Hematopoietic multipotent progenitor cell treated with erythropoietin and hydrocortisone succinate and interleukin-3 and kit ligand, for 8 days (in vitro differentiated cells): ENCODE data around the gene ARHGEF7.

Experiments used
- DNase-seq: peaks from one replicate; pipeline ENCODE4 v3.0.0-alpha.2; 2015

The ARHGEF7 gene

DNA sequence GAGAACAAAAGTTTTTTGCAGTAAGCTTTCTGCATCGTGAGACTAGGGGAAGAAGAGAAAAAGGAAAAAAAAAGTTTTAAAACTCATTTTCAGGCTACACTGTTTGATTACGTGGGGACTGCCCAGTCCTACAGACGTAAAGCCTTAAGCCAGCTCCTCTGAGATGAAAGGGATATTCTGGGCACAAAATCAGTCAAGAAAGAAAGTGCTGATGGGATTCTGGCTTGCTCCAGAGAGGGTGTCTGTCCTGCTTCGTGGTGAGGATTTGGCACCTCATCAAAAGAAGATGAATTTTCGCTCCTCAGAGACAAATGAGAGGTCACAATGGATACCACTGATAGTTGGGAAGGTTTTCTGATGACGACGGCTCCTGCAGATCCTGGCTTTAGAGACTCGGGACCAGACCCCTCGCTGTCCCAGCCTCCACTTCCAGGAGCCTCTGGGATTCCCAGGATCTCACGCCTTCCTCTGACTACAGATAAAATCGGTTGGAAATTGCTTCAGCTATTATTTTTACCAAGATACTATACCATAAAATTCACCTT, 215.0 kb downstream of the ARHGEF7 start:
- DNase-seq: no peak

DNA sequence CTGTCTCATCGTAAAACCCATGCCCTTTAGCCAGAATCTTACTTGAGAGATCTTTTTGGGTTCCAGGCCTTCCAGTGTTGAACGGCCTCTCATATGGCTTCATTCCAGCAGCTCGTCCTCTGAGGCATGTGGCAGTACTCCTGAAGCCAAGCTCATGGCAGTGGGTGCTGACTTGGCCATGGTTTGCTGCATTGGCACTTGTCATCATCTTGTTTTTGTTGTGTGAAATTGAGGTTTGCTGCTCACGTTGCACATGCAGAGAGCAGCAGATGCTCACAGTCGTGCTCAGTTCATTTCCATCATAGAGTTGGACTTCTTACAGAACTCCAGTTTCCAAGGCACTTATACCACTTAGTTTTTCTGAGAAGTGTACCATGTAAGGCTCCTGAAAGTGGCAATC, 220.2 kb downstream of the ARHGEF7 start:
- DNase-seq: no peak

DNA sequence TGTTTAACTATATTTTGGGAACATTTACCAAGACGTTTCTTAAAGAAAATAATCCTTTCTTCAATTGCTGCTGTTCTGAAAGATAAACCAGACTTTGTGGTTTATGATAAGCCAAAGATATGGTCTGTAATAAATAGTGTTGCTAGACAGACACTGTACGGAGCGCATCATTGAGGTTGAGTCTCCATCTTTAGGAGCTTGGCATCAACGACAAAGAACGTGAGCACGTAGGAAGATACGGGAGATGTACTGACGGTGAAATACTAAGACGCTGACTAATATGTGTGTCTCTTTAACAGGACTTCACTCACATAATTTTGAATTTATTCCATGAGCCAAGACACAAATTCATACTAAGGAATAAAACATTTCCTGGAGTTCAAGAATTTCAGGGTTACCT, 221.6 kb downstream of the ARHGEF7 start:
- DNase-seq: no peak

- no peak for DNase-seq
Measured at GRCh38 chr13:111337206-111337605, 222.1 kb downstream of the ARHGEF7 start.

- no peak for DNase-seq
Measured at GRCh38 chr13:111337741-111338140, 222.6 kb downstream of the ARHGEF7 start.

- no peak for DNase-seq
Measured at GRCh38 chr13:111338841-111339240, 223.7 kb downstream of the ARHGEF7 start.

DNA sequence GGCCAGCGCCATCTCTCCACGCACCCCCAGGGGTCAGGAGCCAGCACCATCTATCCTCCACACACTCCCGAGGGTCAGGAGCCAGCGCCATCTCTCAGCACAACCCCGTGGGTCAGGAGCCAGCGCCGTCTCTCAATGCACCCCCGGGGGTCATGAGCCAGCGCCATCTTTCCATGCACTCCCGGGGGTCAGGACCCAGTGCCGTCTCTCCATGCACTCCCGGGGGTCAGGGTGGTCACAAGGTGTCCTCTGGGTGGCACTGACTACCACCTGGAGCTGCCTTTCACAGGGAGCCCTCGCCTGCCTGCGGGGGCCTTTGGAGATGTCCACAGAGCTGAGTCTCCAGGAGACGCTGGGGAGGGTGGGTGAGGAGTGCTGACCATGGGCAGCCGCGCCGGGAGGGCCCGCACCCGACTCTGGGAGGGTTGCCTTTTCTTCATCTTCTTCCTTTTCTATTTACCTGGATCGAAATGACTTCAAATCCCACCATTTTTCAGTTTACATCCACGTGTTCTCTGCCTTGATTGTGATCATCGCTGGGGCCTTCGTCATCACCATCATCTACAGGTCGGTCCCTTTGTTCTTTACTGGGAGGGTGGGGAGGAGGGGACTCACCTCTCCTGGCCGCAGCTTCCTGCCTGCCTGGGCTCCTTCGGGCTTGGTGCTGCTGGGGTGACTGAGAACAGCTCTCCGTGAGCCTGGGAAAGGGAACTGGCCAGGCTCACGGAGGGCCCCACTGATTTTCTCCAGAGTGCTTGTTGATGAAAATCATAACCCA, 224.4 kb downstream of the ARHGEF7 start:
- DNase-seq: no peak

DNA sequence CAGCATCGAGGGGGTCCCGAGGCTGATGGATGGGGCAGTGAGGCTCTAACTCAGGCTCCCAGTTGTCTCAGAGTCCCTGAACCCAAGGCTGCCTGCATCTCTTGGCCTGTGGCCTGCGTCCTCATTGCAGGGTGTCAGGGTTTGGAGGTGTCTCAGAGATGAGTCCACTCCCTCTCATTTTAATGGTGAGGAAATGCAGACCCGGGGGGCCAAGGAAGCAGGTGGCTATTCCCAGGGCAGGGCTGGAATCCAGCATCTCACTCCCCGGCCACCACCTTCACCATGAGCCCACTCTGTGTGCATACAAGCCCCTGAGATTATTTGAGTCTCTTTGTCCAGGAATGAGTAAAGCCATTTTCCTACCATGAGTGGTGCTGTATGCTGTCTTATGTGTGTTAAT, 226.8 kb downstream of the ARHGEF7 start:
- no peak for DNase-seq

- no peak for DNase-seq
Measured at GRCh38 chr13:111342721-111343120, 227.6 kb downstream of the ARHGEF7 start.

DNA sequence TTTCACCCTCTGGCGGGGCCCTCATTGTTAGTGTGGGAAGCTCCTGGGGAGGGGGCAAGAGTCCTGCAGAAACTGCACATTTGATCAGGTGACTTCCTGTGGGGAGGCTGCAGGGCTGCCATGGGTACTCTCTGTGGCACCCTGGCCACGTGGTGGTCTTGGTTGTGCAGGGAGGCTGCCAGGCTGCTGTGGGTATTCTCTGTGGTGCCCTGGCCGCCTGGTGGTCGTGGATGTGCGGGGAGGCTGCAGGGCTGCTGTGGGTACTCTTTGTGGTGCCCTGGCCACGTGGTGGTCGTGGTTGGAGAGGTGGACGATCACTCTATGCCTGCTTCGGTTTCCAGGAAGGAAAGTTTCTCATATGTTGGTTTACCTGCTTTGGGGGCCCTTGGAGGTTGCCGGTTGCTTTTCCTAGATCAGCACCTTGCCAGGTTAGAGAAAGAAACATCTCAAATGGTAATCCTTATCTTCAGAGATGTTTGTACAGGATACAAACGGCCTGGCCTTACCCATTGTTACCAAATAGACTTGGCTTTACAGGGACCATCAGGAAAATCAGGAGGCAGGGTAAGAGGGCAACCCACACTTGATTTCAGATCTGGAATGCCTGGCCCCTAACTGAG, 228.2 kb downstream of the ARHGEF7 start:
- DNase-seq: no peak

DNA sequence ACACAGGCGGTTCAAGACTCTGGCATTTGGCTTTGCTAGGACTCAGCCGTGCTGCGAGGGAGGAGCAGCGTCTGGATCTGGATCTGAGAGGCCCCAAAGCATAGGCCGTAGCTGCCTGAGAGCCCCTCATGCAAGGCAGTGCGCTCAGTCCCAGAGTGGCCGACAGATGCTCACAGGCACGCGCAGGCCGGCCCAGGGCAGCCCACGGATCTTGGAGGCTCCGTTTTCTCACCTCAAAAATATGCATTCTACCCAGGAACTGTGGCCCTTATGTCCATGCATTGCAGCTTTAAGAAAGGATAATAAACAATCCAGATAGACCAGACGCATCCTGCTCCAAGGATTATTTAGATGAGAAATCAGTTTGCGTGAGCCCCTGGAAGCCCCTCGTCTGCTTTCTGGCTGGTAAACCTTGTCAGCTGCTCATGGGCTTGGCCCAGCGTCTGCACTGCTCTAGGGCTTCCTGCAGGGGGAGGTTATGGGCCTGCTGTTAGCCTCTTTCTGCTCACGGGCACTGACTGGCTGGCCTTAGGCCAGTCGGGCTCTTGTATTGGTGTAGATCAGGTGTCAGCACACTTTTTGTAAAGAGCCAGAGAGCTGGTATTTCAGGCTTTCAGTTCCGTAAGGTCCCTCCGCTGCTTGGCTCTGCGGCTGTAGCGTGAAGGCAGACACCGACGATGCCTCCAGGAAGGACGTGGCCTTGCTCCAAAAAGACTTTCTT, 229.5 kb downstream of the ARHGEF7 start:
- DNase-seq: no peak

GRCh38 chr13:111345682-111346081, 230.6 kb downstream of the ARHGEF7 start:
- DNase-seq: no peak

GRCh38 chr13:111346101-111346680, 231.1 kb downstream of the ARHGEF7 start:
- DNase-seq: no peak

DNA sequence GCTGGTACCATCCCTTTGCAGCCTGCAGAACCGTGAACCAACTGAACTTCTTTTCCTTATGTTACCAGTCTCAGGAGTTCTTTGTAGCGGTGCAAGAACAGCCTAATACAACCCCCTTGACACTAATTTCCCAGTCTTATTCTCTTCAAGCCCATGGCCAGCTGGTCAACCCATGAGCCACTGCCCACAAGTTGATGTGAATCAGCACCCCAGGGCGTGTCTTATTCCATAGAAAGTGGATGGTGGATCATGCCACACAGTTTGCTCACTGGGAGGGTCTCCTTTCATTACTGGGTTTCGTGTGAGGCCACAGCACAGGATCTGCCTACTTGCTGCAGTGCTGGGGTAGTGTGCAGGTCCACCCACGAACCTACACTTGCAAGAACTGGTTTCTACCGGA, 232.3 kb downstream of the ARHGEF7 start:
- DNase-seq: no peak

GRCh38 chr13:111353508-111353907, 238.4 kb downstream of the ARHGEF7 start:
- DNase-seq: no peak

- no peak for DNase-seq
Measured at GRCh38 chr13:111354789-111355188, 239.7 kb downstream of the ARHGEF7 start.
